ENCODE data around the gene NUPR2.
A peak's percentile ranks its signal among the peaks of the same experiment; 100 is the strongest.
"Not testable (repeated sequence)": the region's sequence is repeated elsewhere in the genome, so short reads cannot be mapped to it uniquely, and the experiment has no call there.

NUPR2 gene, protein sequence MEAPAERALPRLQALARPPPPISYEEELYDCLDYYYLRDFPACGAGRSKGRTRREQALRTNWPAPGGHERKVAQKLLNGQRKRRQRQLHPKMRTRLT

GRCh38 chr7:56115852-56116538, at the start of gene NUPR2:
Gene NUPR2 (minus strand): TSS chr7:56116417. CDS start chr7:56116314, 103 bp downstream.
- no peak for DNase-seq (ENCODE audit: low read depth in 2 of 3, low spot score in 1 of 3)

GRCh38 chr7:56157238-56157790, 41.1 kb upstream of the NUPR2 start:
- no peak for DNase-seq (ENCODE audit: low read depth in 2 of 3, low spot score in 1 of 3)

- not testable (repeated sequence) for DNase-seq (ENCODE audit: low read depth in 2 of 3, low spot score in 1 of 3)
Measured at GRCh38 chr7:56131062-56131461, 14.8 kb upstream of the NUPR2 start.

GRCh38 chr7:56127241-56127975, 11.2 kb upstream of the NUPR2 start:
- DNase-seq (ENCODE audit: low read depth in 2 of 3, low spot score in 1 of 3) = no peak

DNA sequence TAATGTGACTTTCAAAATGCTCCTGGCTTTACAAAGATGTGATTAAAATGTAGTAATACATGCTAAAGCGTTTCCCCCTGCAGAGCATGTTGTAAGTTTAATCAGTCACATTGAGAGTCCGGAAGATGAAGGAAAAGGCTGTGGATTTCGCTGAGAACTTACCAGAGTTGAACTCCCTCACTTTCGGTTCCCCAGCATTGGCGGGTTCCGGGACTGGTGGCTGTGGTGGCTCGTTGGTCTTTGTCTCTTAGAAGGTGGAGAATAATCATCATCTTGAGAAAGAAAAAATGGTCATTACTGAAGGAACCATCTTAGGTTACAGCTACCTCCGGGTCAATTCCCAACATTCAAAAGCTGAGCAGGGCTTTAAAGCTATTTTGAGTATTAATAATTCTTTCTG, 9.6 kb upstream of the NUPR2 start:
- DNase-seq (ENCODE audit: low read depth in 2 of 3, low spot score in 1 of 3) = no peak

DNA sequence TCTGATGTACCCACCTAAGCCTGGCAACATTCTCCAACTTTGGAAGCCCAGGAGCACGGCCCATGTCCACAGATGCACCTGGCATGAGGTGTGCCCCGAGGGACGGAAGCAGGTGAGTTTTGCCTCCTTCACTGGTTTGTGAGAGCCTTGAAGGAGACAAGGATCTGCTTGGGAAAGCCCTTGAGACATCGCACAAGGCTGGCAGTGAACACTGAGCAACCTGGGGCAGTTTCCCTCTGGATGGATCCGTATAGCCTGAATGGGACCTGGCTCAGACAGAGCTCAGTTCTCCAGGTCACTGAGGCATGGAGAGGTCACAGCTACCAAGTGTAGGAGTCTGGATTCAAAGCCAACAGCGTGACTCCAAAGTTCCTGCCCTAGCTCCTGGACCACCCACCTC, 8.8 kb upstream of the NUPR2 start:
- no peak for DNase-seq (ENCODE audit: low read depth in 2 of 3, low spot score in 1 of 3)

DNA sequence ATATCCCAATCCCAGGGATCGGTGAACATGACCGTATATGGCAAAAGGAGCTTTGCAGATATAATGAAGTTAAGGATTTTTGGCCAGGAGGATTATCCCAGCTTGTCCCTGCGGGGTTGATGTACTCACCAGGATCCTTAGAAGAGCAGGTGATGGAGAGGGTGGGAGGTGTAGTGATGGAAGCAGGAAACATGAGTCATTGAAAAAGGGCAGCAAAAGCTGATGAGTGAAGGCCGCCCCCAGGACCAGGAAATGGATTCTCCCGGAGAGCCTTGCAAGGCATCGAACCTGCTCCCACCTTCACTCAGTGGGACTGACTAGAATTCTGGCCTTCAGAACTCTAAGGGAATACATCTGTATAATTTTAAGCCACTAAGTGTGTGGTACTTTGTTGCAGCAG, 5.2 kb upstream of the NUPR2 start:
- DNase-seq (ENCODE audit: low read depth in 2 of 3, low spot score in 1 of 3) = no peak

- DNase-seq (ENCODE audit: low read depth in 2 of 3, low spot score in 1 of 3) = not testable (repeated sequence)
Measured at GRCh38 chr7:56112244-56112643, 4.0 kb downstream of the NUPR2 start.

DNA sequence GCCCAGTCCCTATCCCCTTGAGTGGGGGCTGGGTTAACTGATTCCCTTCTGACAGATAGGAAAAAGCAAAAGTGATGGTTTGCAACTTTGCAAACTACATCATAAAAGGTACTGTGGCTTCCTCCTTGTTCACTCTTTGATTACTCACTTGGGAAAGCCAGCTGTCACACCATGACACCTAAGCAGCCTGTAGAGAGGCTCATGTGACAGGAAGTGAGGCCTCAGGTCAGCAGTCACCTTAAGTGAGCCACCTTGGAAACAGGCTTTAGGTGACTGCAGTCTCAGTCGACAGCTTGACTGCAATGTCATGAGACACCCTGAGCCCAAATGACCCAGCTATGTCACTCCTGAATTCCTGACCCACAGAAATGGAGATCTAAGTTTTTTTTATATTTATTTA, 5.6 kb downstream of the NUPR2 start:
- DNase-seq (ENCODE audit: low read depth in 2 of 3, low spot score in 1 of 3) = no peak

DNA sequence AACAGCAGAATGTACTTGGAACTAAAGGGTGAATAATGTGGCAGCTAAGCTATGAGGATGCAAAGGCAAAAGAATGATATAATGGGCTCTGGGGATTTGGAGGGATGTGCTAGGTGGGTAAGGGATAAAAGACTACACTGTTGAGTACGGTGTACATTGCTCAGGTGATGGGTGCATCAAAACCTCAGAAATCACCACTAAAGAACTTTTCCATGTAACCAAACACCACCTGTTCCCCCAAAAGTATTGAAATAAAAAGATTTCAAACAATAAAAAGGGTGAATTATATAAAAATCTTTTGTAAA, 8.3 kb downstream of the NUPR2 start:
- DNase-seq (ENCODE audit: low read depth in 2 of 3, low spot score in 1 of 3) = no peak

- peak; percentile 84 to 91 (median 91) for DNase-seq (ENCODE audit: low read depth in 2 of 3, low spot score in 1 of 3)
Measured at GRCh38 chr7:56106108-56107073, 9.8 kb downstream of the NUPR2 start, which contains the start of gene CHCHD2. Gene CHCHD2 (minus strand): TSS chr7:56106476. CDS start chr7:56106413, 63 bp downstream.

GRCh38 chr7:56105508-56105907, 10.7 kb downstream of the NUPR2 start:
- DNase-seq (ENCODE audit: low read depth in 2 of 3, low spot score in 1 of 3) = peak in 1 of 3 donors; percentile 13

GRCh38 chr7:56104138-56104537, 12.1 kb downstream of the NUPR2 start:
- not testable (repeated sequence) for DNase-seq (ENCODE audit: low read depth in 2 of 3, low spot score in 1 of 3)

- DNase-seq (ENCODE audit: low read depth in 2 of 3, low spot score in 1 of 3) = no peak
Measured at GRCh38 chr7:56099653-56100052, 16.6 kb downstream of the NUPR2 start.

GRCh38 chr7:56098187-56099008, 17.8 kb downstream of the NUPR2 start:
- DNase-seq (ENCODE audit: low read depth in 2 of 3, low spot score in 1 of 3) = not testable (repeated sequence)

- no peak for DNase-seq (ENCODE audit: low read depth in 2 of 3, low spot score in 1 of 3)
Measured at GRCh38 chr7:56097700-56098099, 18.5 kb downstream of the NUPR2 start.

- no peak for DNase-seq (ENCODE audit: low read depth in 2 of 3, low spot score in 1 of 3)
Measured at GRCh38 chr7:56092789-56093531, 23.3 kb downstream of the NUPR2 start, which contains the start of gene PHKG1. Gene PHKG1 (minus strand): TSS chr7:56092952. CDS start chr7:56088941, 4,011 bp downstream.

- not testable (repeated sequence) for DNase-seq (ENCODE audit: low read depth in 2 of 3, low spot score in 1 of 3)
Measured at GRCh38 chr7:56092388-56092787, 23.8 kb downstream of the NUPR2 start.

DNA sequence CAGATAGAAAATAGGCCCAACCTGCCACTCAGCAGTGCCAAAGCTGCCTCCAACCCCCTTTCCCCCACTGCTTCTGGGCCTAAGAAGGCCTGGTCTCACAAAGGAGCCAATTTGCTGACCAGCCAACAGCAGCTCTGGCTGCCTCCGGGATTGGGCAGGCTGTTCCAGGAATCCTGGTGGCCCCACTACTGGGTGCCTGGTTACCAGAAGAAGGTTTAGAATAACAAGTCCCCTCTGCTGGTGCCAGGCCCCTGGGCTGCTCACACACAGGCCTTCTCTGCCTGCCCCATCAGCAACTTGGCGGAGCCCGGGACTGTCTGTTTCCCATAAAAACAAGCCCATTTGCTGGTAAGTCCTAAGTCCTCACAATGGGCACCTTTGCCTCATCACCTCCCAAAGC, 24.6 kb downstream of the NUPR2 start:
- DNase-seq (ENCODE audit: low read depth in 2 of 3, low spot score in 1 of 3) = no peak

Measured in stimulated activated CD4-positive, alpha-beta T cell treated with anti-CD3 and anti-CD28 coated beads, Interleukin-12 subunit alpha, Interleukin-12 subunit beta, amount 100 ng/mL, for 48 hours (primary cell).